ENCODE data around the gene MEN1.

Gene MEN1

GRCh38 chr11:64790205-64791095 lies 19.9 kb downstream of the MEN1 start:
- TF ChIP-seq REST (IDR thresholded peaks at IDR 0.05; ENCODE audit: low read depth), result no peak

- TF ChIP-seq TEAD4 (IDR thresholded peaks at IDR 0.05) (no peak), TAF1 (IDR thresholded peaks at IDR 0.05; ENCODE audit: low read depth) (no peak), CREB1 (IDR thresholded peaks at IDR 0.05; ENCODE audit: low read depth) (no peak), EP300 (IDR thresholded peaks at IDR 0.05; ENCODE audit: borderline replicate concordance) (no peak), USF1 (IDR thresholded peaks at IDR 0.05) (no peak), NFIC (IDR thresholded peaks at IDR 0.05) (no peak), ZBTB7A (IDR thresholded peaks at IDR 0.05; ENCODE audit: low read depth) (no peak)
These were observed 20.8 kb downstream of the MEN1 start for GRCh38 chr11:64789331-64790204.

- no peak for TF ChIP-seq CEBPB (IDR thresholded peaks at IDR 0.05)
- no peak for TF ChIP-seq TEAD4 (IDR thresholded peaks at IDR 0.05)
- no peak for TF ChIP-seq USF1 (IDR thresholded peaks at IDR 0.05)
- no peak for TF ChIP-seq EGR1 (IDR thresholded peaks at IDR 0.05)
- no peak for TF ChIP-seq REST (IDR thresholded peaks at IDR 0.05; ENCODE audit: low read depth)
- no peak for TF ChIP-seq NFIC (IDR thresholded peaks at IDR 0.05)
- no peak for TF ChIP-seq EP300 (IDR thresholded peaks at IDR 0.05; ENCODE audit: borderline replicate concordance)
- no peak for TF ChIP-seq YY1 (IDR thresholded peaks at IDR 0.05; ENCODE audit: low read depth)
These were observed 21.8 kb downstream of the MEN1 start for GRCh38 chr11:64788321-64789215.

GRCh38 chr11:64787526-64788320 lies 22.6 kb downstream of the MEN1 start:
- TF ChIP-seq USF1 (IDR thresholded peaks at IDR 0.05), result no peak
- no peak for TF ChIP-seq FOXM1 (IDR thresholded peaks at IDR 0.05; ENCODE audit: borderline replicate concordance, low read depth)
- TF ChIP-seq EGR1 (IDR thresholded peaks at IDR 0.05), result no peak
- TF ChIP-seq TCF12 (IDR thresholded peaks at IDR 0.05; ENCODE audit: low read depth), result no peak
- TF ChIP-seq RAD21 (IDR thresholded peaks at IDR 0.05; ENCODE audit: low read depth), result peak; percentile 76

- TF ChIP-seq TCF12 (IDR thresholded peaks at IDR 0.05; ENCODE audit: low read depth) (no peak), MAX (IDR thresholded peaks at IDR 0.05) (no peak), NFIC (IDR thresholded peaks at IDR 0.05) (no peak), TAF1 (IDR thresholded peaks at IDR 0.05; ENCODE audit: low read depth) (no peak), USF1 (IDR thresholded peaks at IDR 0.05) (no peak), EGR1 (IDR thresholded peaks at IDR 0.05) (no peak), RAD21 (IDR thresholded peaks at IDR 0.05; ENCODE audit: low read depth) (no peak), CREB1 (IDR thresholded peaks at IDR 0.05; ENCODE audit: low read depth) (no peak), ZBTB7A (IDR thresholded peaks at IDR 0.05; ENCODE audit: low read depth) (no peak), FOXM1 (IDR thresholded peaks at IDR 0.05; ENCODE audit: borderline replicate concordance, low read depth) (no peak), YY1 (IDR thresholded peaks at IDR 0.05; ENCODE audit: low read depth) (no peak), TEAD4 (IDR thresholded peaks at IDR 0.05) (no peak), CEBPB (IDR thresholded peaks at IDR 0.05) (no peak), REST (IDR thresholded peaks at IDR 0.05; ENCODE audit: low read depth) (no peak), EP300 (IDR thresholded peaks at IDR 0.05; ENCODE audit: borderline replicate concordance) (no peak)
These were observed 24.0 kb downstream of the MEN1 start for GRCh38 chr11:64786308-64786707.

Data from Ishikawa (cell line).